Natural killer cell (primary cell): Measurements from ENCODE around the gene ZC3H4. TPM values are rescaled to one million over a fixed set of nuclear protein-coding genes. Genes with fewer than 3 reads are reported as not detected.

Experiments used
- ATAC-seq, 3 donors: fragments of 150-1000 bp in 2 of 3; fragments of 200-7000 bp in 1 of 3; cut with Tn5 transposase; 1 replicate in 1 of 3; 2 replicates in 2 of 3; pipeline ENCODE4 v1.10.0; 2021; ENCODE audit warnings: mild to moderate bottlenecking in 2 of 3, moderate library complexity in 2 of 3
- DNase-seq, 2 donors: peaks; one replicate each; pipeline versions ENCODE4 v3.0.0 to v3.0.0-alpha.2; 2013 to 2021; ENCODE audit warnings: mixed read lengths in 1 of 2
- H3K27ac ChIP-seq: one replicate; pipeline ENCODE4 v1.5.1; 2013; ENCODE audit warnings: mild to moderate bottlenecking, low read length
- H3K27me3 ChIP-seq: one replicate; pipeline ENCODE4 v1.6.1; 2013; ENCODE audit warnings: low read length; ENCODE audit not compliant: control insufficient read depth, insufficient read depth
- H3K36me3 ChIP-seq: one replicate; pipeline ENCODE4 v1.6.1; 2013; ENCODE audit warnings: low read length; ENCODE audit not compliant: control insufficient read depth, insufficient read depth
- H3K4me1 ChIP-seq: one replicate; pipeline ENCODE4 v1.6.1; 2013; ENCODE audit warnings: low read length; ENCODE audit not compliant: control insufficient read depth, insufficient read depth
- H3K4me3 ChIP-seq: one replicate; pipeline ENCODE4 v1.5.1; 2013; ENCODE audit warnings: low read length
- H3K9me3 ChIP-seq: one replicate; pipeline ENCODE4 v1.6.1; 2013; ENCODE audit warnings: low read length; ENCODE audit not compliant: control insufficient read depth, insufficient read depth
- H3K27ac Mint-ChIP-seq, 2 donors: one replicate each; pipeline ENCODE4 v1.8.0; 2022; ENCODE audit warnings: mild to moderate bottlenecking in 2 of 2, mixed read lengths in 2 of 2, moderate library complexity in 1 of 2
- H3K27me3 Mint-ChIP-seq, 2 donors: one replicate each; pipeline ENCODE4 v1.8.0; 2022; ENCODE audit warnings: low read depth in 2 of 2, mixed read lengths in 2 of 2
- H3K36me3 Mint-ChIP-seq: one replicate; pipeline ENCODE4 v1.8.0; 2022; ENCODE audit warnings: mixed read lengths
- H3K4me1 Mint-ChIP-seq, 2 donors: one replicate each; pipeline ENCODE4 v1.8.0; 2022; ENCODE audit warnings: mixed read lengths in 2 of 2
- H3K4me3 Mint-ChIP-seq: one replicate; pipeline ENCODE4 v1.8.0; 2022; ENCODE audit warnings: mild to moderate bottlenecking, moderate library complexity, mixed read lengths
- H3K9me3 Mint-ChIP-seq, 2 donors: one replicate each; pipeline ENCODE4 v1.8.0; 2022; ENCODE audit warnings: mixed read lengths in 2 of 2
- WGBS: methylation state at CpG from one replicate; pipeline ENCODE4 v1.1.7; 2013; ENCODE audit warnings: missing lambda C conversion rate; ENCODE audit not compliant: insufficient coverage; 5-methylcytosine and 5-hydroxymethylcytosine counted together
- intact Hi-C: fragments of 100-400 bp; cut with micrococcal nuclease; formaldehyde crosslinking; loops from one replicate; pipeline ENCODE4 v1.14.2; 2022
- total RNA-seq, 4 donors: library from RNA; stranded (reverse); fragments of 120-200 nt in 1 of 4; gene quantifications; one replicate each; pipeline versions ENCODE4 v1.2.3 to v1.2.4, GENCODE V29; 2013 to 2022
- TF ChIP-seq, protein P1 (sequence below): fragments of 200-600 bp; IDR thresholded peaks from one replicate; pipeline ENCODE4 v1.8.0; 2022; ENCODE audit warnings: antibody characterized with exemption

ZC3H4 gene
- total RNA-seq, 3 donors from 2014 or later (not counting 1 experiment from before 2014, with no cell fraction given) = 71.2 to 75.3 (median 73.3) TPM

DNA sequence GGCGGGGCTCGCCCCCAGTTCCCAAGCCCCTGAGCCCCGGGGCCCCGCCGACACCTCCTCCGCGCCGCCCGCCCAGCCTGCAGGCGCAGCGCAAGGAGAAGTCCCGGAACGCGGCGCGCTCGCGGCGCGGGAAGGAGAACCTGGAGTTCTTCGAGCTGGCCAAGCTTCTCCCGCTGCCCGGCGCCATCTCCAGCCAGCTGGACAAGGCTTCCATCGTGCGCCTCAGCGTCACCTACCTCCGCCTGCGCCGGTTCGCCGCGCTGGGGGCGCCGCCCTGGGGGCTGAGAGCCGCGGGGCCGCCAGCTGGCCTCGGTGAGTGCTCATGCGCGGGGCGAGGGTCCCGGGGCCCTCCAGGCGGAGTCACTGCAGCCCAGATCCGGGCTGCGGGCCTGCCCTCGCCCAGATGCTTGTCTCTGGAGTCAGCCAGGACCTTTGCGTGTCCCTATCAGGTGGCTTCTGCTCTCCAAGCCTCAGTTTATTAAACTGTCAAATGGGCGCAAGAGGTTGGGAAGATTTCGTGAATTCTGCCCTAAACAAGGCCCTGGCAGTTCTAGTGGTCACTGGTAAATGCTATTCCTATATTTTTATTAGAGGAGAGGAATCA lies 91.9 kb downstream of the ZC3H4 start:
- TF ChIP-seq, protein P1, sequence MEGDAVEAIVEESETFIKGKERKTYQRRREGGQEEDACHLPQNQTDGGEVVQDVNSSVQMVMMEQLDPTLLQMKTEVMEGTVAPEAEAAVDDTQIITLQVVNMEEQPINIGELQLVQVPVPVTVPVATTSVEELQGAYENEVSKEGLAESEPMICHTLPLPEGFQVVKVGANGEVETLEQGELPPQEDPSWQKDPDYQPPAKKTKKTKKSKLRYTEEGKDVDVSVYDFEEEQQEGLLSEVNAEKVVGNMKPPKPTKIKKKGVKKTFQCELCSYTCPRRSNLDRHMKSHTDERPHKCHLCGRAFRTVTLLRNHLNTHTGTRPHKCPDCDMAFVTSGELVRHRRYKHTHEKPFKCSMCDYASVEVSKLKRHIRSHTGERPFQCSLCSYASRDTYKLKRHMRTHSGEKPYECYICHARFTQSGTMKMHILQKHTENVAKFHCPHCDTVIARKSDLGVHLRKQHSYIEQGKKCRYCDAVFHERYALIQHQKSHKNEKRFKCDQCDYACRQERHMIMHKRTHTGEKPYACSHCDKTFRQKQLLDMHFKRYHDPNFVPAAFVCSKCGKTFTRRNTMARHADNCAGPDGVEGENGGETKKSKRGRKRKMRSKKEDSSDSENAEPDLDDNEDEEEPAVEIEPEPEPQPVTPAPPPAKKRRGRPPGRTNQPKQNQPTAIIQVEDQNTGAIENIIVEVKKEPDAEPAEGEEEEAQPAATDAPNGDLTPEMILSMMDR = no peak
- H3K27ac ChIP-seq = no peak overlapping the region
- H3K27ac Mint-ChIP-seq = no peak overlapping the region
- ATAC-seq (no peak), DNase-seq (no peak)
- H3K4me1 Mint-ChIP-seq = peaks cover 0 to 9% of the 10 kb centered on the region in 2 donors
- intact Hi-C loops = no loop called here
- no peaks in the 10 kb centered on the region for H3K9me3 Mint-ChIP-seq
- peaks cover 24% of the 10 kb centered on the region for H3K4me1 ChIP-seq
- H3K4me3 Mint-ChIP-seq = no peak overlapping the region
- peaks cover 20 to 45% of the 10 kb centered on the region in 2 donors for H3K27me3 Mint-ChIP-seq
- no peaks in the 10 kb centered on the region for H3K36me3 Mint-ChIP-seq
- no peak overlapping the region for H3K4me3 ChIP-seq
- peaks cover 46% of the 10 kb centered on the region for H3K27me3 ChIP-seq
- no peaks in the 10 kb centered on the region for H3K36me3 ChIP-seq
- H3K9me3 ChIP-seq = no peaks in the 10 kb centered on the region
- WGBS = 8% methylated on average over 49 of the region's 50 CpGs

DNA sequence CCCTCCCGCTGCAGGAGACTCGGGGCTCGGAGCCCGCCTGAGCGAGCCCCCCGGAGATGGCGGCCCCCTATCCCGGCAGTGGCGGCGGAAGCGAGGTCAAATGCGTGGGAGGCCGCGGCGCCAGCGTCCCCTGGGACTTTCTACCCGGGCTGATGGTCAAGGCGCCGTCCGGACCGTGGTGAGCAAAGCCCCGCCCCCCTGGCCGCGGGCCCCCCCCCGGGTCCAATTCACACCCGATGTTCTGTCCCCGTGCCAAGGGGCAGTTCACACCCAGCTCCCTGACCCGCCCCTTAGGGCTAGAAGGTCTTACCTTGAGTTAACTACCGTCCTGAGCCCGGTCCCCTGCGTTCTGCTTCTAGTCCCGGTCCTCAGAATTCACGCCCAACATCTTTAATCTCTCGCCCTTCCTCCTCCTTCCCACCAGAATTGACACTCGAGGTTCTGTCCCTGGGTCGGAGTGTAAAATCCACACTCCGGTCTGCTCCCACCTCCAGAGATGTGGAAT lies 92.5 kb downstream of the ZC3H4 start:
- Mint-ChIP-seq H3K36me3 (no peaks in the 10 kb centered on the region), H3K4me3 (peak overlapping the region; percentile 50), H3K27ac (no peak overlapping the region), H3K9me3 (no peaks in the 10 kb centered on the region), H3K27me3 (peaks cover 15 to 41% of the 10 kb centered on the region in 2 donors), H3K4me1 (peaks cover 0 to 9% of the 10 kb centered on the region in 2 donors)
- Histone ChIP-seq H3K4me1 (peaks cover 24% of the 10 kb centered on the region), H3K36me3 (no peaks in the 10 kb centered on the region), H3K9me3 (no peaks in the 10 kb centered on the region), H3K27ac (no peak overlapping the region), H3K27me3 (peaks cover 46% of the 10 kb centered on the region), H3K4me3 (no peak overlapping the region)
- DNase-seq (no peak), ATAC-seq (no peak)
- intact Hi-C loops = no loop called here
- WGBS = 2% methylated on average over 37 of the region's 37 CpGs
- TF ChIP-seq, protein P1 = no peak

DNA sequence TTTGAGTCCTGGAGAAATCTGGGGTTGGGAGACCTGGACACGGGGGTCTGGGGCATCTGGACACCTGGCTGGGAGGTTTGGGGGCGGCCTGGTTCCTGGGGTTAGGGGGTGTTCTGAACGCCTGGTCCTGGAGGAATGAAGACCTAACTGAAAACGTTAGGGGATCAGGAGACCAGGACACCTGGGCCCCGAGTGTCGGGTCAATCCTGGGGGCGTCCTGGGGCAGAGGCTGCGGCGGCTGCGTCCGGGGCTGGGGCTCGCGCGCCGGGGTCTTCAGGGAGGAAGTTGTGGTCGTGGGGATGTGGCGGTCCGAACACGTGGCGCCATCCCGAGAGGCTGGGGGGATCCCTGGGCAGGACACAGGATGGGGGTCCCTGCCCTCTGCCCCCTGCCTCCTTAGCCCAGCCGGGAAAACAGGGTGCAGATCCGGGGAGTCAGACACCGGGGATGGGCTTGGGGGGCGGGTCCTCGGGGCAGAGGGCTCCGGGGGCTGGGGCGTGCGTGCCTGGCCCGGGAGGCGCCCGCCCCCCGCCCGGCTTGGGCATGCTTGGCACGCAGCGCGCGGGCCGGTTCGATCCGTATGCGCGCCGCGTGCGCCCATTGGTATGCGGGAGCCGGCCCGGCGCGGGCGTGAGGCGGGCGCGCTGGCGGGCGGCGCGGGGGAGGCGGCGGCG lies 93.3 kb downstream of the ZC3H4 start:
- H3K36me3 ChIP-seq = no peaks in the 10 kb centered on the region
- peak in 1 of 3 donors; percentile 31 for ATAC-seq
- peaks cover 13 to 39% of the 10 kb centered on the region in 2 donors for H3K27me3 Mint-ChIP-seq
- no peak overlapping the region for H3K4me3 Mint-ChIP-seq
- no peaks in the 10 kb centered on the region for H3K9me3 Mint-ChIP-seq
- intact Hi-C loops = no loop called here
- H3K9me3 ChIP-seq = no peaks in the 10 kb centered on the region
- H3K36me3 Mint-ChIP-seq = no peaks in the 10 kb centered on the region
- WGBS = 2% methylated on average over 62 of the region's 62 CpGs
- DNase-seq = no peak
- H3K4me1 ChIP-seq = peaks cover 24% of the 10 kb centered on the region
- peaks cover 0 to 9% of the 10 kb centered on the region in 2 donors for H3K4me1 Mint-ChIP-seq
- H3K27ac ChIP-seq = no peak overlapping the region
- TF ChIP-seq, protein P1 = no peak
- no peak overlapping the region for H3K4me3 ChIP-seq
- H3K27me3 ChIP-seq = peaks cover 46% of the 10 kb centered on the region
- H3K27ac Mint-ChIP-seq = no peak overlapping the region
